ENCODE data around the gene CLPSL1.

GRCh38 chr6:35735452-35735851, 45.4 kb upstream of the CLPSL1 start:
- TF ChIP-seq EZH2 (IDR thresholded peaks at IDR 0.05; ENCODE audit: insufficient read depth, poor library complexity, severe bottlenecking) (no peak), EZH2phosphoT487 (IDR thresholded peaks at IDR 0.05; ENCODE audit: insufficient read depth, low read depth) (no peak)
